Fibroblast of pulmonary artery (primary cell): Measurements from ENCODE around the gene MYL11.

Experiments
- DNase-seq: peaks from one replicate; pipeline ENCODE4 v3.0.0-alpha.2; 2010; ENCODE audit warnings: low read depth
- H3K4me3 ChIP-seq: replicated peaks from 2 replicates; pipeline ENCODE4 v1.5.1; 2011; ENCODE audit warnings: low read depth, mild to moderate bottlenecking, control low read depth, low read length, moderate library complexity
- CTCF ChIP-seq: IDR thresholded peaks from 2 replicates; pipeline ENCODE4 v1.5.1; 2011; ENCODE audit warnings: mild to moderate bottlenecking, control low read depth, low read length, inconsistent platforms; ENCODE audit errors: missing control alignments

The MYL11 gene

GRCh38 chr16:30380072-30380802, 5.6 kb downstream of the MYL11 start:
- DNase-seq: no peak
- H3K4me3 ChIP-seq: no peak overlapping the region
- no peak for TF ChIP-seq CTCF

DNA sequence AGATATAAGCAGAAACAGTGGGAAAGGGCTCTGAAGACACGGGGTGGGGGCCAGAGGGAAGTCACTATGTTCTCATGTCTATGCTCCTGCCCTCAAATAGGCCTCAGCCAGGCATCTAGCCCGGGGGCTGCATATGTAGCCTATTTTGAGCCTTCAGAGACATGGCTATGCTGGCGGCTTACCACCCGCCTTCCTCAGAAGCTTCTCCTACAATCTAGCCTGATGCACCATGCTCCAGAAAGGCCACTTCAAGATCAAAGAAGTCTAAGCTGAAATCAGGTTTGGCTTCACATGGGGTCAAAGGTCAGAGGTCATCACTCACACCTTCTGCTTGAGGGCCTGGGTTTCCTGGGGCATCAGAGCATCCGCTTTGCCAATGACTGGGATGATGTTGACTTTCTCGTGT, 6.2 kb downstream of the MYL11 start:
- DNase-seq: no peak
- H3K4me3 ChIP-seq: no peak overlapping the region

DNA sequence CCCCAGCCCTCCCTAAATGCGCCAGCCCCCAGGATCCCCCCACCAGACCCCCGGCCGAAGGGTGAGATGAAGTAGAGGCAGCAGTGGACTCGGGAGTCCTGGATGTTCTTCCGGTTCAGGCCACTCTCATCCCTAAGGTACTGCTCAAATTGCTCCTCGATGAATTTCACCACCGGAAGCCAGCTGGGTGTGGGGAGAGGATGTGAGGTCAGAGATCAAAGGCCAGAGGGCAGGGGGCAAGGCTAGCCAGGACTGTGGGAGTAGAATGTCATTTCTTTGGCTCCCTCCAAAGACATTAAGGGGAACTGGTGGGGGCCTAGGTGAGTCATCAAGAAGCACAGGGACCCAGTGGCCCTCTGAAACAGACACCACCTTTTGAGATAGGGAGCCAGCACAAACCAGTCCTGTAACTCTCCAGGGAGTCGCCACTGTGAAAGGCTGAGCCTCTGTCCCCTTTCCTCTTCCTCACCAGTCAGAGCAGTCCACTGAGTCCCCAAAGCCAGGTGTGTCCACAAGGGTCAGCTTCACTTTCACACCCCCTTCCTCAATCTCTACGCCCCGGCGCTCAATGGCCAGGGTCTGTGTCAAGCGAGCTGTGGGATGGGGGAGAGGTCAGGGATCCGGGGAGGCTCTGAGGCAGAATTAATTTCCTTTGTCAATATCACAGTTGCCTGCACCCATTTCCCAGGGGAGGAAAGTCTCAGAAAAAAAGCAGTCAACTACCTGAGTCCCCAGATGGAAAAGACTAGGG, 6.9 kb downstream of the MYL11 start:
- H3K4me3 ChIP-seq: no peak overlapping the region
- no peak for TF ChIP-seq CTCF
- DNase-seq: no peak

More for the DNA sequence above, 6.2 kb downstream of the MYL11 start:
- TF ChIP-seq CTCF: no peak

DNA sequence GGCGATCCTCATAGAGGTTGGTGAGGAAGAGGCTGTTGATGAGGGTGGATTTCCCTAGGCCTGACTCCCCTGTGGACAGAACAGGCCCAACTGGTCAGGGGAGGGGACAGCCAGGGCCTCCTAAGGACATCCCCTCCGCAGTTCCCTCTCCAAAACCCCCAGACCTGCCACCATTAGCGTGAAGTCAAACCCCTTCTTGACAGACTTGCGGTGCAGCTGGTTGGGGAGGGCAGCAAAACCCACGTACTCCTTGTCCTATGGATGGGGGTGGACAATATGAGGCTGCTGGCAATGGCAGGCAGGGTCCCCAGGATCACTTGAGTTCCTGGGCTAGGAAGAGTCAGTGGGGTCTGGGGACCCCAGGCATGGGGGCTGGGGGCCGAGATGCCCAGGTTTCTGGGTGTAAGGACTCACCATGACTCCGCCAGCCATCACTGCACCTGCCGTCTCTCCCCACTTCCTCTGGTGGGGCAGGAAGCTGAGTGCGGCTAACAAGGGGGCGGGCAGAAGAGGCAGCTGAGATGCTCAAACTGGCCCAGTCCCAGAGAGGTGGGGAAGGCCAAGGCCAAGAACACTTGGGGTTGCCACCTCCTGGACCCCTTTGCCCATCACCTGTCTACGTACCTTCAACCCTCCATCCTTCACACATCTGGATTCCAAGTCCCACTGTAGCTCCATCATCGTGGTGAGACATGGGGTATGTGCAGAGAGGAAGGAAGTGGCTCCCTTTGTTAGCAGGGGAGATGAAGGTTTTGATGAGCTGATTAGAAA, 7.7 kb downstream of the MYL11 start, which contains the start of gene SEPTIN1:
Gene SEPTIN1, minus strand, starts transcription at position 451 of the 771 bp plus-strand sequence. Its CDS starts 19 bp downstream, at position 432.
- H3K4me3 ChIP-seq: no peak within 1 kb of the TSS
- TF ChIP-seq CTCF: no peak
- no peak for DNase-seq

- TF ChIP-seq CTCF: no peak
- no peak overlapping the region for H3K4me3 ChIP-seq
These were observed 8.9 kb downstream of the MYL11 start for GRCh38 chr16:30383521-30383920.

GRCh38 chr16:30394592-30395154, 20.1 kb downstream of the MYL11 start:
- peak overlapping the region; percentile 75 for H3K4me3 ChIP-seq
- no peak for TF ChIP-seq CTCF
- DNase-seq: peak; percentile 63

More at GRCh38 chr16:30383521-30383920, 8.9 kb downstream of the MYL11 start:
- no peak for DNase-seq
